ENCODE measurements around the gene LYPD8.

GRCh38 chr1:248756636-248757035 is 1.1 kb upstream of the LYPD8 start:
- TF ChIP-seq POLR2A (IDR thresholded peaks at IDR 0.05; ENCODE audit: low read length): no peak
- TF ChIP-seq GATA1 (IDR thresholded peaks at IDR 0.05; ENCODE audit: low read depth, low read length): no peak

Measured in erythroblast (primary cell).